Jurkat, Clone E6-1 (cell line): ENCODE data around the gene CIAO2A.
"Not testable (repeated sequence)": the region's sequence is repeated elsewhere in the genome, so short reads cannot be mapped to it uniquely, and the experiment has no call there.

Experiments
- DNase-seq: peaks from one replicate; pipeline ENCODE4 v3.0.0-alpha.2; 2011; ENCODE audit warnings: low read depth, low spot score
- H3K4me3 ChIP-seq: 2 replicates; pipeline ENCODE4 v1.5.1; 2011; ENCODE audit warnings: mild to moderate bottlenecking, low read length, control low read depth, moderate library complexity

Gene CIAO2A

DNA sequence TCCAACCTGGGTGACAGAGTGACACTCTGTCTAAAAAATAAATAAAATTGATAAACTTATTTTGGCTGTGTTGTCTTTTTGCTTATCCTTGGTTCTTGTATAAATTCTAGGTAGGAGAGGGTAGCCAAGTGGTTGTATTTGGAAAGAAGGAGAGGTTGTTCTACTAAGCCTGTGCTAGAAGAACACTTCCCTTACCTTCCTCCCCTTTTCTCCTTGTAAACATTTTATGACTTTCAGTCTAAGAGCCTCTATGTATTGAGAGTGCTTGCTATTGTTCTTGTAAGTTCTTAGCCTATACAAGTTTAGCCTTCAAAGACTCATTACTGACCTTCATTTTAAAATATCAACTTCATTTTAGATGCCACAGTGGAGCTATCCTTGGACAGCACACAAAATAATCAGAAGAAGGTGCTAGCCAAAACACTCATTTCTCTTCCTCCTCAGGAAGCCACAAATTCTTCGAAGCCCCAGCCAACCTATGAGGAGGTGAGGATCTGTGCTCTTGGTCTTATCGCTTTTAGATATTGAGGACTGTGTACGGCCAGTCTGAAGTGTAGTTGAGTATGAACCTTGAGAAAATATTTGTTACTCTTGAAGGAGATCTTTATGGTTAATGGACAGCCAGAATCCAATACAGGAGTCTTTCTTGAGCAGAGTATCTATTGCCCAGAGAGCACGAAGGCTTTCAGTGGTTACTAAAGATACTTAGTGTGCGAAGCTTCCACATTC, 24.3 kb upstream of the CIAO2A start:
- H3K4me3 ChIP-seq, result no peak overlapping the region
- DNase-seq, result no peak

DNA sequence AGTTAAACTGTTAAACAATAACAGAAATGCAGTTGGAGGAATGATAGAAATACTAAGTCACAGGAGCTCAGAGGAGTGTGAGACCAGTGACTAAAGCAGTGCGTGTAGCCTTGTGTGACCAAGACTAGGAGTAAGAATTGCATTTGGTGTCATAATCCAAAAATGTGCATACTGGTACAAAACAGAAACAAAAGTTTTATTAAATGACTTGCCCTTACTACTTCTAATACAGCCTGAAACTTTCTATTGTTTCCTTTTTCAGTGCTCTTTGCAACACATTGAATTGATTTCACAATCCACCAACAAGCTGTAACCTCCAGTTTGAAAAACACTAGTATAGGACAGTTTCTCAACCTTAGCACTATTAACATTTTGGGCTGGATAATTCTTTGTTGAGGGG, 19.3 kb upstream of the CIAO2A start:
- no peak for DNase-seq
- H3K4me3 ChIP-seq, result no peak overlapping the region

DNA sequence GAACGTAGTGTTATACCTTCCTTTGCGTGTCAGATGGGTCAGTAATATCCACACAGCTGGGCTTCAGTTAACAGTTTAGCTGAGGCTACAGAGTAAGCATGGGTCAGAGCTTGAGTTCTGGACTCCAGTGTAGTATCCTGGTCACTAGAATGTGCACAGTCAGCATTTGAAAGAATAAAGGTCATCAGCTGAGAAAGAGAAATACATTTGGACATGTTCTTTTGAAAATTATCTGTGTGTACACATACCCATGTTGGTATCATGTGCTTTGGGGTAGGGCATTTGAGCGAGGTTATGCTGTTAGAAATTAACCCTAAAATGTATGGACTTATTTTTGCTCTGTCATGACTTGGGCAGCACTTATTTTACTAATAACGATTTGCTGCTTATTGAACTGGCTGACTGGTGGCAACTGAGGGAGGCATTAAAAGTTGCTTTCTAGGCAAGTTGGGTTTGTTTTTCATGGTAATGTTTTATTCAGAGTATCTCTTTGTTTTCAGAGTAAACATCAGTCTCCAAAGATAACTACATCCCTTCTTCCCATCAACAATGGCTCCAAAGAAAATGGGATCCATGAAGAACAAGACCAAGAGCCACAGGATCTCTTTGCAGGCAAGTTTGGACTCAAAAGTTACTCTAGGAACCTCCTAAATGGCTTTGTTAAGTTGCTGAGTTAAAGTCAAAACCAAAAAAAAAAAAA, 18.6 kb upstream of the CIAO2A start:
- H3K4me3 ChIP-seq, result no peak overlapping the region
- no peak for DNase-seq

DNA sequence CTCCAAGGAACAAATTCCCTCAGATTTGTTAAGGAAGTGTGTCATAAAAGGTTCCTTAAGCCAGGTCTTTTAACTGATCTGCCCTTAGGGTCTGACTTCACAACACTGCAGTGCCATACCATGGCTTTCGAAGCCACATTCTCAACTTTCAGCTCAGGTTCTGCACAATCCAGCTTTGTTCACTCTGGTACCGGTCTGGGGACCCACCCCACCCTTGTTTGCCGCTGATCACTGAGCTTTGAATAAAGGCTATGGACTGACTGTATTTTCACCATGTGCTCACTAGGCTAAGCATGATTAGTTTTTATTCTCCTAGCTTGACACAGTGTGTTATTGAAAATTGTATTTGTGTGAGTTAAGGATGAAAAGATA, 18.0 kb upstream of the CIAO2A start:
- H3K4me3 ChIP-seq, result no peak overlapping the region
- DNase-seq, result no peak

DNA sequence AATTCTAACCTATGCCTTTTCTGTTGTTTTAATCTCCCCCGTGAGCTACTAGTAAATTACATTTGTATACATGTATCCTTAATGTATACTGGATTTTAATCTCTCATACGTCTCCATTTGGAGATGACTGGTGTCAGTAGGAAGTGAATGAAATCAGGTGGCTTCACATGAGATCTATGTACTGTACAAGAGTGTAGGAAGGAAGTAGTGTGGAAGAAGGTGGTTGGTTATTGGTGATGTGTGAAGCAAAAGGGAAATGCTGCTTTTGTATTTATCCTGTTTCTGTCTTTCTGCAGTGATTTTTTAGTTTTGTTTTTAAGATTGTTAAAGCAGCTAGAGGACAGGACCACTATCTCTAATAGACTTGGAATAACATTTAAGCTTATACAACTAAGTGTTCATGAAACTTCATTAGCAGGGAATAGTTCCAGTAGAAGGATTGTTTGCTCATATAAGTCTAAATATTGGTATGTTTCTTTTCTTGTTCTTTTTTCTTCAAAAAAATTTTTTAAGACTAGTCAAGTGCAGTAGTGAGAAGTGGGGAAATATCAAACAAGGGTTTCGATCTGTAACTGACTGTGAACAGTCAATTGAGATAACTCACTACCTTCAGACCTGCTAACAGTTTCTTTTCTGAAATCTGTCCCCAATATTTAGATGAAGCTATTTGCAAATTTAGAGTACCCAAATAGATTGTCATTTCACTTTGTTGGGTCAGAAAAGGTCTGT, 17.5 kb upstream of the CIAO2A start:
- no peak for DNase-seq
- H3K4me3 ChIP-seq, result no peak overlapping the region

DNA sequence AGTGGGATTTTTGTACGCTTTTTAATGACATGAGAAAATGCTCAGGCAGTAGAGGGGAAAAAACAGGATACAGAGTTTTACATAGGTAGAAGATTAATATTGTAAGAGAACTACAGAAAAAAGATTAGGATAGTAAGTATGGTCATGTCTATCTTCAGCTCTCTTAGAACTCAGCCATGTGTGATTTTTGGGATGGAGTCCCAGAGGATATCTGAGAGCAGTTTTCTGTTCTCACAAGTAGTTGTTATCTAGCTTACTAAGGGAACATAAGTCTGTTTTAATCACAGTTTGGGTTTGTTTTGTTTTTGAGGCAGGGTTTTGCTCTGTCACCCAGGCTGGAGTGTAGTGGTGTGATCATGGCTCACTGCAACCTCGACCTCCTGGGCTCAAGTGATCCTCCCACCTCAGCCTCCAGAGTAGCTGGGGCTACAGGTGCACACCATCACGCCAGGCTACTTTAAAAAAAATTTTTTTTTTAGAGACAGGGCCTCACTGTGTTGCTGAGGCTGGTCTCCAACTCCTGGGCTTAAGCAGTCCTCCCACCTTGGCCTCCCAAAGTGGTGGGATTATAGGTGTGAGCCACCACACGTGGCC, 16.6 kb upstream of the CIAO2A start:
- not testable (repeated sequence) for H3K4me3 ChIP-seq, DNase-seq

DNA sequence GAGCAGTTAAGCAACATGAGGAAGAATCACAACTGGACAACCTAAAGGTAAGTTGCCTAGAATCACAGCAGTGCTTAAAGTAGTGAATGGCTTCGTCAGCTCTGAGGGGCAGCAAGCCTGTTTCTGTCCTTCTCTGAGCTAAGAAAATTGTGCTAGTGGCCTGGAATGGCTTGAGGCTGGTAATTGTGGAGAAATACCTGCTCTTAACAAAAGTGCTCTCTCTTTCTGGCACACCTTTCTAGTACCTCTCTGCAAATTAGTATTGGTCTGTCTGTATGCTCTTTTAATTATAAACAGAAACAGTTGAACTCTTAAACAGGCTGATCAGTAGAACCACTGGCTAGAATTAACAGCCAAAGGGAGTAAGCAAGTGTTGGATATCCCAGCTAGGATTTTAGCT, 13.7 kb upstream of the CIAO2A start:
- H3K4me3 ChIP-seq, result no peak overlapping the region
- DNase-seq, result no peak

DNA sequence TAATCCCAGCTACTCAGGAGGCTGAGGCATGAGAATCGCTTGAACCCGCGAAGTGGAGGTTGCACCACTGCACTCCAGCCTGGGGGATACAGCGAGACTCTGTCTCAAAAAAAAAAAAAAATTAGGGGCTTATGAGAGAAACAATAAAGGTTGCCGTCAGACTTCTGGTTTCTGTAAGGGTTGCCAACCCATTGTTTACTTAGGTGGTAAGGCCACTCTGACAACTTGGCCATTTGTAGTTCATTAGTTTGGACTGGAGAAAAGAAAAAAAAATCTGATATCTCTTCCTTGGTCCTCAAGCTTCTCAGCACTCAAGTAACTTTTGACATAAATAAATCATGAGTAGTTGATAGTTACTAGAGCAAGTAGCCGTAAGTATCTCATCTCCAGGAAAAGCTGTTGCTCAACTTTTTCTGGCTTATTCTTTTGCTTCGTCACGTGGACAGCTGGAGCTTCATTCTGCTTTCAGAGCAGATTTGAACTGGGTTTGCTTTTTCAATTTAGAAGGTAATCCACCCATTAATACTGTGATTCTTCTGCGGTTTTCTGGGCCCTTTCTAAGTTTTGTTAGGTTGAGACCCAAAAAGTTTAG, 11.6 kb upstream of the CIAO2A start:
- no peak overlapping the region for H3K4me3 ChIP-seq
- DNase-seq, result no peak

DNA sequence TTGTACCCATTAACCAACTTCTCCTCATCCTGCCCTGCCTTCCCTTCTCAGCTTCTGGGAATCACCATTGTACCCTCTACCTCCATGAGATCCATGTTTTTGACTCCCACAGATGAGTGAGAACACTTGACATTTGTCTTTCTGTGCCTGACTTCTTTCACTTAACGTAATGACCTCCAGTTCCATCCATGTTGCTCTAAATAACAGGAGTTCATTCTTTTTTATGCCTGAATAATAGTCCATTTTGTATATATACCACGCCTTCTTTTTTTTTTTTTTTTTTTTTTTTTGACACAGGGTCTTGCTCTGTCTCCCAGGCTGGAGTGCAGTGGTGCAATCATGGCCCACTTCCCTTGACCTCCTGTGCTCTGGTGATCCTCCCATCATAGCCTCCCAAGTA, 8.9 kb upstream of the CIAO2A start:
- no peak for DNase-seq

DNA sequence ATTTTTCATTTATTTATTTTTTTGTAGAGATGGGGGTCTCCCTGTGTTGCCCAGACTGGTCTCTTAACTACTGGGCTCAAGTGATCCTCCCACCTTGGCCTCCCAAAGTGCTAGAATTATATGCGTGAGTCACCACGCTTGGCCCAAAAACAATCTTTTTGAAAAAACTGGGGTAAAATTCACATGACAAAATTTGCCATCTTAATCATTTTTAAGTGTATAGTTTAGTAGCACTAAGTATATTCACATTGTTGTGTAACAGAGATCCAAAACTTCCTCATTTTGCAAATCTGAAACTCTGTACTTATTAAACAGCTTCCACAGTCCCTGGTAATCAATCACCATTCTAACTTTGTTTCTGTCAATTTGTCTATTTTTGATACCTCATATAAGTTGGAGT, 7.3 kb upstream of the CIAO2A start:
- no peak for DNase-seq
- no peak overlapping the region for H3K4me3 ChIP-seq

More for the DNA sequence above, 8.9 kb upstream of the CIAO2A start:
- no peak overlapping the region for H3K4me3 ChIP-seq

DNA sequence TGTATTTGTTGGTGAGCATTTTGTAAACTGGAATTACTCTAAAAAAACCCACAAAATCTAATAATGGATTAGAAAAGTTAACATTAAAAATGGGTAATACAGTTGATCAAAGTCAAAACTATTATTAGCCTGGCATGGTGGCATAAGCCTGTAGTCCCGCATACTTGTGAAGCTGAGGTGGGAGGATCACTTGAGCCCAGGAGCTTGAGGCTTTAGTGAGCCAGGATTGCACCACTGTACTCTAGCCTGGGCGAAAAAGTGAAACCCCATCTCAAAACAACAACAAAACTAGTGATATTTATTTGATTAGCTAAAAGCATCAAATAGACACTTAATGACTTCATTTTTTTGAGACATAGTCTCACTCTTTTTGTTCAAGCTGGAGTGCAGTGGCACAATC, 5.7 kb upstream of the CIAO2A start:
- H3K4me3 ChIP-seq, result no peak overlapping the region
- no peak for DNase-seq

DNA sequence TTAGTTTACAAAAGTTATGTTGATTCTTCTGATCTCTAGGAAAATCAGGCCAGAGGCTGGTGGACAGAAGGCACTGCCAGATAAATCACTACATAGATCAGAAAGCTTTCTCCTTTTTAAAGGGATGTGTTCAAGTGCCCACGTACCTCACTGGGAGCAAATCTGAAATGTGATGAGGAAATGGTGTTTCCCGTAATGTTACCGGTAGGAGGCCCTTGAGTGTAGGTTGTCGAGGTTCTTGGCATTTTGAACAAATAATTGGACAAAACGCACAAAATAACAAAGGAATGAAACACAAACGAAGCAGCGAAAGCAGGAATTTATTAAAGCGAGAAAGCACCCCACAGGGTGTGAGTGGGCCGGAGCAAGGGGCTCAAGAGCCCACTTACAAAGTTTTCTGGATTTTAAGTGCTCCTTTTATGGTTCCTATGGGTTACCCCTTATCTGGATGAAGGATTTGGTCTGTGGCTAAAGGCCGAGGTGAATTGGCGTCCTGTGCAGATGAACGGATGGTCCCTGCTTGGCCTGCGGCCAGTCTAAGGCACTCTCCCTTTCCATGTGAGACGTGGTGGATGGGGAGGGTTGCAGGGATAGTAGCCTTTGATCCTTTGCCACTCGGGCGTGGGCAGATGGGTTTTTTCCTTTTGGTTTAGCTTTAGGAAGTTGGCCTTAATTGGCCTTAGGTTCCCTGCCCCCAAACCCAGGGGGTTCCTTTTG, 3.2 kb upstream of the CIAO2A start:
- DNase-seq, result peak; percentile 24
- H3K4me3 ChIP-seq, result peak overlapping the region; percentile 98

DNA sequence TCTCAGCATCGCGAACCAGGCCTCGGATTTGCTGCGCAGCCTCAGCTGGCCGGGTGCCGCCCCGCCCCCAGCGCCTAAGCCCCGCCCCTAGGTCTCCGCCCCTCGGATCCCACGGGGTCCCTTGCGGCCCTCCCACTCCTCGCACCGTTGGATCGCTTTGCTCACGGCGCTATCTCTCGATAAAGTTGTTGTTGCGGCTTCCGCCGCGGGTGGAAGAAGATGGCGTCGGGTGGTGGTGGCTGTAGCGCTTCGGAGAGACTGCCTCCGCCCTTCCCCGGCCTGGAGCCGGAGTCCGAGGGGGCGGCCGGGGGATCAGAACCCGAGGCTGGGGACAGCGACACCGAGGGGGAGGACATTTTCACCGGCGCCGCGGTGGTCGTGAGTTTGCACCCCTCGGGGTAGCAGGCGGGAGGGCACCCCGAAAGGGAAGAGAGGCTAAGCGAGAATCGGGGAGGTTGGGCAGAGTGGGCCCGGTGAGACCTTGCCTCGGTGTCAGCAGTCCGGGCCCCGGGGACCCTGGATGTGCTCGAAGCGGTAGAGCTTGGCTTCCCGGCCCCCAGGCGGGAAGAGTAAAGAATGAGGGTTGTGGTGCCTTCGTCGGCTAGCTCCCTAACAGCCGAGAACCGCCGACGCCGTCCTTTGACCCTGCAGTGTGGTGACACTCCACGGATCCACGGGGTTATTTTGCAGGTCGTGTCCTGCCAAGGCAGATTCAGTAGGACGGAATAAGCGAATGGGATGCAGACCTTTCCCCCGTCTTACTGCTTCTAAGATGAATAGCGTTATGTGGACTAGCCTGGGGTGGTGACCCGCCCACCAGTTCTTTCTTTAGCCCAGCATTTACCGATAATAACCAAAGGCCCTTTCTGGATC, 2.4 kb upstream of the CIAO2A start, which contains the start of gene SNX1:
TSS of gene SNX1 (plus strand) at position 188 of the 873 bp plus-strand sequence. CDS start at position 220, 32 bp downstream.
- peak; percentile 92 for DNase-seq
- peak within 1 kb of the TSS; percentile 98 for H3K4me3 ChIP-seq

DNA sequence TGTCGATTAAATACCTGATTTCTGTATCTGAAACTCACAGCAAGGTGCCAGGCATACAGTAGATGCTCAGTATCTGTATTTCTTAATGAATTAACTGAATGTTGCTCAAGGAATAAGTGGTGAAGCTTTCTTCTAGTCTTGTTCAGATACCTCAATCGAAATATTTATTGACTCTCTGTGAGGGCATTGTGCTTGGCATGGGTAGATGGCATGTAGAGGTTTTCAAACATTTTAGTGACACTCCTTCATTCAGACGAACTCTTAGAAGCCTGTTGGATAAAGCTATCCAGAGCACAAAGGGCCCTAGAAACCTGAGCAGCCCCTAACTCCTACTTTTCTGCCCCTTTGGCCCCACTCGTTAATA, 1.8 kb upstream of the CIAO2A start:
- H3K4me3 ChIP-seq, result peak overlapping the region; percentile 98
- no peak for DNase-seq

DNA sequence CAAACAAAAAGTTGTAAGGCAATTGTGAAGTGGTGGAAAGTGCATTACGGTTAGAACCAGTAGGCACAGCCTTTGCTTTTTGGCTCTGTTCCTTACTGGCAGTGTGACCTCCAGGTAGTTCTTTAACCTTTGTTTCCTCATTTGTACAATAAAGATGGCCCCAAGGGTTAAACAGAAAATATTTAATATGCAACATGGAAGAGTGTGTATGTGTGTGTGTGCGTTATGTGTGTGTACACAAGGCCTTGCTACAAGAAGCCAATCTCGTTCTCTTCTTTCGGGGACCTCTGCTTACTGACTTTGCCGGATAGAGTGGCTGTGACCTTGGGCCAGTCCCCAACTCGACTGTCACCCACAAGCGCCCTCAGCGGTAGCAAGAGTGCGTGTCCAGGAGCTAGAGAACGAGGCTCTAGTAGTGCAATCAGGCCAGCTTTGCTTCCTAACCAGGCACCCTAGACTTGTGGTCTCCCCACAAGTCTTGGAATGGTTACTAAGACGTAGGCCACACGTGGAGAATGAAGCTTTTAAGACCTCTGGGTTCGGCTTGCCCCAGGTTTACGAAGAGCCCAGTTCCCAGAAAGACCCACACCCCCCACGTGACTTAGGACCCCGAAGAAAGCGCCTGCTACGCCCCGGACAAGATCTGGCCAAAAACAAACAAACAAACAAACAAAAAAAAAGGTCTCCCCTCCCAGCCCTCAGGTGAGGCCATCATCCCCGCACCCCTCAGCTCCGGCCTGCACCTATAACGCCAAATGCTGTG, 593 bp downstream of the CIAO2A start:
- H3K4me3 ChIP-seq, result peak overlapping the region; percentile 92
- DNase-seq, result peak; percentile 37

DNA sequence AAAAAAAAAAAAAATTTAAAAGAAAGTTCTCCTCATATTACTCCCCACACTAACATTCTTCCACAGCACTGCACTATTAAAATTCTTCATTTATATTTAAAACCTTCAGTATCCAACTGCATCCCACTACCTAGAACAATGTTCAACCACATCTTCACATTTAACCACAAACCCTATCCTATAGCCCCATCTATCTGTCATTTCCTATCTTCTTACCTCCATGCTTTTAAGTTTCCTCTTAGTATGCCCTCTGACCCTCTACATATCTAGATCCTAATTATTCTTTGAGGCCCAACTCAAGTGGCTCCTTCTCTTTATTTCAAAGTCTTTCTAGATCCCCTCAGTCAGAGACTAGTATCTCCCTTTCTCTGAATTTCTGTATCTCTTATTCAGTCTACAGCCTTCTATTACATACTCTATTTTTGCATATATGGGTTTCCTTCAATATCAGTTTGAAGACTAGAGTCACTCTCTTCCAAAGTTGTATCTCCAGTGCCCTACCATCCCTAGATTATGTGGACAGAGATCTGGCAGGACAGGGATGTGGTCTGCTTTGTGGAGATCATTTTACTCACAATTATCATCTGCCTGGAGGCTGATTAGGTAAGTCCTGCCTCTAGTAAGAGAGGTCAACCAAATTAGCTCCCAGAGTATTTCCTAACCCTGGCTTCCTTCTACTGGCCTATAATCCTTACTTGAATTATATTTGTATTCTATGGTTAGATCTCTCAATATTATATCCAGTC, 1.4 kb downstream of the CIAO2A start:
- DNase-seq, result peak; percentile 66
- peak overlapping the region; percentile 92 for H3K4me3 ChIP-seq

DNA sequence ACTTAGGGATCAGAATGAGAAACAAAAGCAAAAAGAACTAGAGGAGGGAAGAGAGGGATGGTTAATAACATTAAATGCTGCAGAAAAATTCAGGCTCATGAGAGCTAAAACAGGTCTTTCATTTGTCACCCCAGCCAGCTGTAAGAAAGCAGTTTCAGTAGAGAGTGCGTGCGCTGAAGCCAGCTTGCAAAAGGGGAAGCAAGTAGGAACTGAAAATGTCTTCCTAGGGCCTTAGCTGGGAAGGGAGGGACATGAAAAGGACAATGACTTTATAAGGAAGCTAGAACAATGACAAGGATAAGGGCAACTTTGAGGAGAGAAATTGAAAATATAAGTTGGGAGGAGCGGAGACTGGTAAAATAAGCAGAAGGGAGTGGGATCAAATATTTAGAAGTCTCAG, 3.1 kb downstream of the CIAO2A start:
- DNase-seq, result no peak
- no peak overlapping the region for H3K4me3 ChIP-seq
